HG03460 (cell line): ENCODE data around the gene UBB.

Experiments
- ATAC-seq: cut with Tn5 transposase; IDR thresholded peaks from one replicate; pipeline ENCODE4 v1.9.1; 2021; ENCODE audit not compliant: unreplicated experiment

The UBB gene

GRCh38 chr17:16380640-16381495, at the start of gene UBB:
TSS of gene UBB (plus strand) at chr17:16381091. CDS start at chr17:16381908, 817 bp downstream.
- ATAC-seq = peak; percentile 88

GRCh38 chr17:16338391-16338790, 42.5 kb upstream of the UBB start:
- no peak for ATAC-seq

- ATAC-seq = no peak
These were observed 41.5 kb upstream of the UBB start for GRCh38 chr17:16339402-16339801.

GRCh38 chr17:16339959-16340358, 40.9 kb upstream of the UBB start:
- ATAC-seq = no peak

- ATAC-seq = no peak
These were observed 37.9 kb upstream of the UBB start for GRCh38 chr17:16342979-16343378.

- no peak for ATAC-seq
These were observed 37.3 kb upstream of the UBB start for GRCh38 chr17:16343569-16343968.

- no peak for ATAC-seq
These were observed 35.3 kb upstream of the UBB start for GRCh38 chr17:16345565-16345964.

GRCh38 chr17:16346721-16347271, 34.1 kb upstream of the UBB start:
- no peak for ATAC-seq

GRCh38 chr17:16348586-16348985, 32.3 kb upstream of the UBB start:
- no peak for ATAC-seq

- ATAC-seq = no peak
These were observed 31.5 kb upstream of the UBB start for GRCh38 chr17:16349431-16349830.

GRCh38 chr17:16351831-16352230, 29.1 kb upstream of the UBB start:
- no peak for ATAC-seq

GRCh38 chr17:16352303-16352666, 28.6 kb upstream of the UBB start:
- ATAC-seq = no peak

- no peak for ATAC-seq
These were observed 28.1 kb upstream of the UBB start for GRCh38 chr17:16352667-16353316.

- no peak for ATAC-seq
These were observed 27.3 kb upstream of the UBB start, which contains the start of gene CENPV for GRCh38 chr17:16353317-16354174. TSS of gene CENPV (minus strand) at chr17:16353469. CDS start at chr17:16353436, 33 bp downstream.

- no peak for ATAC-seq
These were observed 26.3 kb upstream of the UBB start for GRCh38 chr17:16354585-16354984.

- no peak for ATAC-seq
These were observed 22.5 kb upstream of the UBB start for GRCh38 chr17:16358394-16358793.

GRCh38 chr17:16361874-16362273, 19.0 kb upstream of the UBB start:
- no peak for ATAC-seq

GRCh38 chr17:16363749-16364536, 16.9 kb upstream of the UBB start:
- no peak for ATAC-seq

- no peak for ATAC-seq
These were observed 16.3 kb upstream of the UBB start for GRCh38 chr17:16364625-16365024.

GRCh38 chr17:16371742-16372141, 9.1 kb upstream of the UBB start:
- no peak for ATAC-seq
